Measurements from ENCODE around the gene PEPD.

The PEPD gene

DNA sequence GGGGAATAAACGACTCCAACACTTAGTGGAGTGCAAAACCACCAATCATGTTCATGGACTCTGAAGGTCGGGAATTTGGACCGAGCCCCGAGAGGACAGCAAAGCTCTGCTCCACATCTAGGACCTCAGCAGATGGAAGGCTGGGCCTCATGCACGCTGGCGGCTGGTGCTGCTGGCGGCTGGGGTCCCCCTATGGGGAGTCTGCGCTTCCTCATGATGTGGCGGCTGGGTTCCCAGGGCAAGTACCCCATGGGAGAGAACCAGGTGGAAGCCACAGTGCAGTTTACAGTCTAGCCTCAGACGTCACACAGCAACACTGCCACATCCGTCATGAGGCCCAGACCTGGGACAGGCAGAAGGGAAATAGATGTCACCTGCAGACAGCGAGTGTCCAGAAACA is 13.2 kb downstream of the PEPD start:
- Histone ChIP-seq H3K9me3 (ENCODE audit: control insufficient read depth, low read length) (no peaks in the 10 kb centered on the region), H3K79me1 (replicated peaks; ENCODE audit: low read length, poor library complexity, severe bottlenecking) (peaks cover 38% of the 10 kb centered on the region), H4K91ac (ENCODE audit: low read length) (no peak overlapping the region), H3K4me1 (ENCODE audit: control insufficient read depth, insufficient read depth, low read depth, low read length) (peaks cover 4% of the 10 kb centered on the region), H2BK15ac (ENCODE audit: low read depth, poor library complexity, severe bottlenecking) (no peak overlapping the region), H2AFZ (ENCODE audit: low read depth, low read length) (no peak overlapping the region), H3K23ac (ENCODE audit: low read length in 2 of 2) (no peak overlapping the region), H3K4ac (ENCODE audit: low read depth in 1 of 2, low read length in 2 of 2) (no peak overlapping the region), H3K27ac (ENCODE audit: low read length, poor library complexity, severe bottlenecking) (no peak overlapping the region), H4K8ac (ENCODE audit: low read length) (no peak overlapping the region), H3K27me3 (ENCODE audit: control insufficient read depth in 1 of 2, insufficient read depth in 1 of 2, low read length in 2 of 2) (no peaks in the 10 kb centered on the region), H2BK120ac (ENCODE audit: low read depth, low read length) (no peak overlapping the region), H3K9ac (ENCODE audit: low read length) (no peak overlapping the region), H2AK5ac (ENCODE audit: low read length, severe bottlenecking) (no peak overlapping the region), H2BK12ac (ENCODE audit: low read length in 2 of 2) (no peak overlapping the region), H3K36me3 (ENCODE audit: control insufficient read depth in 1 of 2, insufficient read depth in 2 of 2, low read depth in 1 of 2, low read length in 2 of 2) (peaks cover 15 to 70% of the 10 kb centered on the region in 2 experiments), H3K4me2 (ENCODE audit: low read length, poor library complexity, severe bottlenecking) (no peak overlapping the region), H3K4me3 (ENCODE audit: insufficient read depth in 1 of 2, low read depth in 1 of 2, low read length in 2 of 2) (no peak overlapping the region), H3K14ac (ENCODE audit: low read length in 2 of 2) (no peak overlapping the region), H2BK5ac (ENCODE audit: low read depth, low read length, poor library complexity, severe bottlenecking) (no peak overlapping the region), H3K18ac (ENCODE audit: low read depth in 1 of 2, low read length in 2 of 2) (no peak overlapping the region)
- 89% methylated on average over 12 of the region's 12 CpGs for WGBS
- no peak for DNase-seq

DNA sequence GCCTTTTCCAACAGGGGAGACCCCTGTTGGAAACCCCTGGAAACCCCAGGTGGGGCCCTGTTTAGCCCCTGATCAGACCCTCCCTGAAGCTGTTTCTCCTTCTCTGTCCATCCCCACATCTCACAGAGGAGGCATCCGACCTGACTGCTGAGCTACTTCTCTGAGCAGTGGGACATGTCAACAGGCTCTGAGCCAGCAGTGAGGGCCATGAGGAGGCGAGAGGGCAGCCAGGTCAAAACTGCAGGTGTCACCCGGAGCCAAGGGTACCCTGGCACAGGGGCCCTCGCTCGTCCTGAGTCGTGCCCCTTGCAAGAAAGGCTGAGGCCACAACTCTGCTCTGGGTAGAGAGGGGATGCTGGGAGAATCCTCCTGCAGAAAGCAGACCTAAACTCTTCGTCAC is 13.6 kb downstream of the PEPD start:
- H3K9me3 ChIP-seq (ENCODE audit: control insufficient read depth, low read length) = no peaks in the 10 kb centered on the region
- H2AFZ ChIP-seq (ENCODE audit: low read depth, low read length) = no peak overlapping the region
- H3K4me2 ChIP-seq (ENCODE audit: low read length, poor library complexity, severe bottlenecking) = no peak overlapping the region
- no peak overlapping the region for H2BK120ac ChIP-seq (ENCODE audit: low read depth, low read length)
- no peaks in the 10 kb centered on the region for H3K27me3 ChIP-seq (ENCODE audit: control insufficient read depth in 1 of 2, insufficient read depth in 1 of 2, low read length in 2 of 2)
- H3K36me3 ChIP-seq (ENCODE audit: control insufficient read depth in 1 of 2, insufficient read depth in 2 of 2, low read depth in 1 of 2, low read length in 2 of 2) = peaks cover 15 to 66% of the 10 kb centered on the region in 2 experiments
- no peak overlapping the region for H3K23ac ChIP-seq (ENCODE audit: low read length in 2 of 2)
- peaks cover 2% of the 10 kb centered on the region for H3K4me1 ChIP-seq (ENCODE audit: control insufficient read depth, insufficient read depth, low read depth, low read length)
- H2BK5ac ChIP-seq (ENCODE audit: low read depth, low read length, poor library complexity, severe bottlenecking) = no peak overlapping the region
- no peak overlapping the region for H3K4ac ChIP-seq (ENCODE audit: low read depth in 1 of 2, low read length in 2 of 2)
- no peak overlapping the region for H3K27ac ChIP-seq (ENCODE audit: low read length, poor library complexity, severe bottlenecking)
- no peak overlapping the region for H3K4me3 ChIP-seq (ENCODE audit: insufficient read depth in 1 of 2, low read depth in 1 of 2, low read length in 2 of 2)
- no peak overlapping the region for H2BK15ac ChIP-seq (ENCODE audit: low read depth, poor library complexity, severe bottlenecking)
- no peak overlapping the region for H3K9ac ChIP-seq (ENCODE audit: low read length)
- H3K18ac ChIP-seq (ENCODE audit: low read depth in 1 of 2, low read length in 2 of 2) = no peak overlapping the region
- no peak for DNase-seq
- H2AK5ac ChIP-seq (ENCODE audit: low read length, severe bottlenecking) = no peak overlapping the region
- H3K14ac ChIP-seq (ENCODE audit: low read length in 2 of 2) = no peak overlapping the region
- H4K91ac ChIP-seq (ENCODE audit: low read length) = no peak overlapping the region
- no peak overlapping the region for H4K8ac ChIP-seq (ENCODE audit: low read length)
- peaks cover 34% of the 10 kb centered on the region for H3K79me1 ChIP-seq (replicated peaks; ENCODE audit: low read length, poor library complexity, severe bottlenecking)
- WGBS = 94% methylated on average over 7 of the region's 7 CpGs
- H2BK12ac ChIP-seq (ENCODE audit: low read length in 2 of 2) = no peak overlapping the region

DNA sequence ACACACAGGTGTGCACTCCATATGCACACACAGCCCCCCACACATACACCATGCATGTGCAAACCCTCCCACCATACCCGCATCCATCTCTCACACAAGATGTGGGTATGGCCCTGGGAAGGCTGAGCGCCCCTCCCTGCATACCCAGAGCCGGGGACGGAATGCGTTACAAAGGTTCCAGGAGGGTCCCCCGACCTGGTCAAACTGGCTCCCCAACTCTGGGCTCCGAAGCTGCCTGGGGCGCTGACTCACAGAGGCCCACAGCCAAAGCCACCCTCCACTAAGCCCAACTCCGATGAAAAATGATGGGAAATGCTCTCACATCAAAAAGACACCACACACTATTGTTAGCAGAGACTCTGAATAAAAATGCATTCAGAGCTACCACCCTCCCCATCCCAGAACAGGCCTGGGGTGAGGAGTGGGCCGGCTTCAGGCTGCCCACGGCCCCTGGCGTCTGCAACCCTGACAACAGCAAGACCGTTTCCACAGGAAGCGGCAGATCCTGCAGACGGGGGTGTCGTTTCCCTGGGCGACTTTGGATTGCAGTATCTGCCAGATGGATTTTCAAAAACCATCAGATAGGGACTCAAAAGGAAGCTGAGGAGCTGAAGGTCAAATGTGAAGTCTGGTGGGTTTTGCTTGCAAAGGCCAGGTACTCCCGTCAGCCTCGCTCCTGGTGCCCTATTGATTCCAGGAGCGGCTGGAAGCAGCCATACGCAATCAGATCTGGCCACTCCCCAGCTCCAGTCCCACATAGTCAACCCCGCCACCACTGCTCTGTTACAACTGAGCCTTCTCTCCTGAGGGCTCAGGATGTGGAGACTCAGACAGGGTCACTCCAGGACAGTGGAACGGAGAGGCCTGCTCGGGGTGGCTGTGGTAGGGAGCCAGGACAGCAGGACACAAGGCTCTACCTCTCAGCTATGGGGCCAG is 14.3 kb downstream of the PEPD start:
- Histone ChIP-seq H2BK15ac (ENCODE audit: low read depth, poor library complexity, severe bottlenecking) (no peak overlapping the region), H3K23ac (ENCODE audit: low read length in 2 of 2) (no peak overlapping the region), H2AFZ (ENCODE audit: low read depth, low read length) (no peak overlapping the region), H4K91ac (ENCODE audit: low read length) (no peak overlapping the region), H3K14ac (ENCODE audit: low read length in 2 of 2) (peak overlapping the region in 1 of 2 experiments; percentile 15), H3K9me3 (ENCODE audit: control insufficient read depth, low read length) (no peaks in the 10 kb centered on the region), H3K4ac (ENCODE audit: low read depth in 1 of 2, low read length in 2 of 2) (no peak overlapping the region), H3K4me3 (ENCODE audit: insufficient read depth in 1 of 2, low read depth in 1 of 2, low read length in 2 of 2) (no peak overlapping the region), H3K4me1 (ENCODE audit: control insufficient read depth, insufficient read depth, low read depth, low read length) (peaks cover 2% of the 10 kb centered on the region), H3K27me3 (ENCODE audit: control insufficient read depth in 1 of 2, insufficient read depth in 1 of 2, low read length in 2 of 2) (no peaks in the 10 kb centered on the region), H2AK5ac (ENCODE audit: low read length, severe bottlenecking) (no peak overlapping the region), H3K9ac (ENCODE audit: low read length) (no peak overlapping the region), H3K4me2 (ENCODE audit: low read length, poor library complexity, severe bottlenecking) (no peak overlapping the region), H3K79me1 (replicated peaks; ENCODE audit: low read length, poor library complexity, severe bottlenecking) (peaks cover 26% of the 10 kb centered on the region), H3K18ac (ENCODE audit: low read depth in 1 of 2, low read length in 2 of 2) (no peak overlapping the region), H2BK5ac (ENCODE audit: low read depth, low read length, poor library complexity, severe bottlenecking) (no peak overlapping the region), H2BK12ac (ENCODE audit: low read length in 2 of 2) (no peak overlapping the region), H3K27ac (ENCODE audit: low read length, poor library complexity, severe bottlenecking) (no peak overlapping the region), H2BK120ac (ENCODE audit: low read depth, low read length) (no peak overlapping the region), H3K36me3 (ENCODE audit: control insufficient read depth in 1 of 2, insufficient read depth in 2 of 2, low read depth in 1 of 2, low read length in 2 of 2) (peaks cover 15 to 58% of the 10 kb centered on the region in 2 experiments), H4K8ac (ENCODE audit: low read length) (no peak overlapping the region)
- DNase-seq = no peak
- WGBS = 82% methylated on average over 24 of the region's 24 CpGs

DNA sequence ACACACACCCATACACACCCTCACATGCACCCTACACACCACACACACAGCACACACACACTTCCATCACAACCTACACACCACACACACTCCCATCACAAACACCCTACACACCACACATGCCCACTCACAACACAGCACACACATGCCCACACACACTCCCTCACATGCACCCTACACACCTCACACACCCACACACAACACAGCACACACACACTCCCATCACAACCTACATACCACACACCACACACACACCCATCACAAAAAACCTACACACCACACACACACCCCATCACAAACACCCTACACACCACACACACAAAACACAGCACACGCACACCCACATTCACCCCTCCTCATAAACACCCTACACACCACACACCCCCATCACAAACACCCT is 15.1 kb downstream of the PEPD start:
- Histone ChIP-seq H3K27me3 (ENCODE audit: control insufficient read depth in 1 of 2, insufficient read depth in 1 of 2, low read length in 2 of 2) (no peaks in the 10 kb centered on the region), H3K27ac (ENCODE audit: low read length, poor library complexity, severe bottlenecking) (no peak overlapping the region), H3K4ac (ENCODE audit: low read depth in 1 of 2, low read length in 2 of 2) (no peak overlapping the region), H2AFZ (ENCODE audit: low read depth, low read length) (no peak overlapping the region), H2BK5ac (ENCODE audit: low read depth, low read length, poor library complexity, severe bottlenecking) (no peak overlapping the region), H2BK120ac (ENCODE audit: low read depth, low read length) (no peak overlapping the region), H3K18ac (ENCODE audit: low read depth in 1 of 2, low read length in 2 of 2) (peak overlapping the region in 1 of 2 experiments; percentile 54), H4K91ac (ENCODE audit: low read length) (no peak overlapping the region), H3K79me1 (replicated peaks; ENCODE audit: low read length, poor library complexity, severe bottlenecking) (peaks cover 19% of the 10 kb centered on the region), H2BK15ac (ENCODE audit: low read depth, poor library complexity, severe bottlenecking) (no peak overlapping the region), H3K23ac (ENCODE audit: low read length in 2 of 2) (no peak overlapping the region), H3K4me3 (ENCODE audit: insufficient read depth in 1 of 2, low read depth in 1 of 2, low read length in 2 of 2) (no peak overlapping the region), H2BK12ac (ENCODE audit: low read length in 2 of 2) (no peak overlapping the region), H4K8ac (ENCODE audit: low read length) (peak overlapping the region; percentile 23), H3K9ac (ENCODE audit: low read length) (no peak overlapping the region), H3K4me2 (ENCODE audit: low read length, poor library complexity, severe bottlenecking) (no peak overlapping the region), H3K36me3 (ENCODE audit: control insufficient read depth in 1 of 2, insufficient read depth in 2 of 2, low read depth in 1 of 2, low read length in 2 of 2) (peaks cover 8 to 55% of the 10 kb centered on the region in 2 experiments), H3K9me3 (ENCODE audit: control insufficient read depth, low read length) (no peaks in the 10 kb centered on the region), H3K4me1 (ENCODE audit: control insufficient read depth, insufficient read depth, low read depth, low read length) (peaks cover 2% of the 10 kb centered on the region), H2AK5ac (ENCODE audit: low read length, severe bottlenecking) (no peak overlapping the region), H3K14ac (ENCODE audit: low read length in 2 of 2) (peak overlapping the region in 1 of 2 experiments; percentile 78)
- no peak for DNase-seq
- WGBS = 95% methylated on average over 1 of the region's 1 CpG

Data from mesenchymal stem cell (in vitro differentiated cells and primary cell).